ENCODE results near the gene SAMD11. TPM values are rescaled to one million over a fixed set of nuclear protein-coding genes. Genes with fewer than 3 reads are reported as not detected.

The SAMD11 gene
- total and polyA plus RNA-seq, 10 of the 15 experiments (the other 5 are each of a cell fraction or from before 2014, with no cell fraction given), result 0.04 to 0.31 (median 0.19) TPM; not detected in 6

DNA sequence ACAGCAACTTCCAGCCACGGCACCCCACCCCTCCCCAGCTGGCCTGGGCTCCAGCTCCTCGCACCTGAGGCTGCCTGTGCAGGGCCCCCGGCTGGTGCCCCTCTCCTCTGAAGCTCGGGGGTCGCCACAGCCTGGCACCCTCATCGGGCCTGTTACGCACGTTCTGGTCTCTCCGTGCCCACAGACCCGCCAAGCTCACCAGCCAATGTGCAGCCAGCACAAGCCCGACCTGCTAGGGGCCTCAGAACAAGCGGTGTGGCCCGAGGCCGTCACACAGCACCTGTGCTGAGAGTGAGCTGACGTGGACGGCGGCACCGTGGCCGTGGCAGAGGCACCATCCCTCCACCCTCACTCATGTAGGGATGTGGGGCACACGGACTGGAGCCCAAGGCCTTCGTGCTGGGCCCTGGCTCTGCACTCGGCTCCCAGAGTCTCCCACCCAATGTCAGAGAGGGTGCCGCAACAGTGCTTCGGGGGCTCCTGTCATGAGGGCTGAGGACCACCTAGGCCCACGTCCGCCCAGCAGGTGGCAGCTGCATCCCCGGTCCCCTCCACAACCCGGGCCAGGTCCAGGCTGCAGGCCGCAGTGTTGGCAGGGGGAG lies 4.4 kb upstream of the SAMD11 start:
- FAIRE-seq (no peak), DNase-seq (ENCODE audit: low read depth, low spot score) (no peak), ATAC-seq (no peak)
- POLR2A ChIA-PET, result no interaction called here
- RAD21 ChIA-PET (ENCODE audit: unreplicated experiment), result no interaction called here
- no peaks in the 10 kb centered on the region for H3K36me3 ChIP-seq (ENCODE audit: control insufficient read depth in 2 of 2, insufficient read depth in 2 of 2, low read length in 1 of 2)
- no peak overlapping the region for H3K9ac ChIP-seq (ENCODE audit: control insufficient read depth, insufficient read depth, low read length)
- H3K4me1 ChIP-seq (ENCODE audit: control insufficient read depth, insufficient read depth, low read length), result no peaks in the 10 kb centered on the region
- no peak overlapping the region for H2AFZ ChIP-seq (ENCODE audit: control insufficient read depth, low read depth, low read length)
- in situ Hi-C loops (cut with MboI) (no loop called here), intact Hi-C loops (cut with micrococcal nuclease; ENCODE audit: unreplicated experiment) (no loop called here)
- H3K4me3 ChIP-seq, result no peak overlapping the region
- SMC1A ChIA-PET (ENCODE audit: uncharacterized antibody, unreplicated experiment), result no interaction called here
- 27% methylated on average over 29 of the region's 29 CpGs for WGBS (ENCODE audit: insufficient coverage, insufficient replicate concordance, low lambda C conversion rate, missing lambda C conversion rate)
- peaks cover 9 to 16% of the 10 kb centered on the region in 2 experiments for H3K27me3 ChIP-seq (replicated peaks in 1 of 2; ENCODE audit: control insufficient read depth in 2 of 2, insufficient read depth in 2 of 2, low read length in 1 of 2)
- BruUV-seq (replicated peaks), result no TSS peak
- H4K20me1 ChIP-seq (ENCODE audit: control insufficient read depth, insufficient read depth), result no peaks in the 10 kb centered on the region; the same call in none of the 2 replicates
- no peak overlapping the region for H3K27ac ChIP-seq (ENCODE audit: control insufficient read depth, insufficient read depth)
- H3K79me2 ChIP-seq (ENCODE audit: control insufficient read depth, insufficient read depth, low read length), result no peaks in the 10 kb centered on the region
- TF ChIP-seq ZNF384 (IDR thresholded peaks at IDR 0.05; ENCODE audit: borderline replicate concordance, low read depth, low read length) (no peak), ZNF622 (IDR thresholded peaks at IDR 0.05) (no peak), HDAC6 (IDR thresholded peaks at IDR 0.05; ENCODE audit: unreplicated experiment) (no peak), NFYB (IDR thresholded peaks at IDR 0.05; ENCODE audit: insufficient read depth, low read depth, low read length) (no peak), RCOR1 (conservative IDR thresholded peaks at IDR 0.05; ENCODE audit: low read depth, low read length) (no peak), TARDBP (IDR thresholded peaks at IDR 0.05; ENCODE audit: borderline replicate concordance) (no peak), NFYA (IDR thresholded peaks at IDR 0.05; ENCODE audit: borderline replicate concordance, low read depth, low read length) (no peak), GATAD2B (conservative IDR thresholded peaks at IDR 0.05; ENCODE audit: low read depth) (no peak)
- TF ChIP-seq, protein P1, sequence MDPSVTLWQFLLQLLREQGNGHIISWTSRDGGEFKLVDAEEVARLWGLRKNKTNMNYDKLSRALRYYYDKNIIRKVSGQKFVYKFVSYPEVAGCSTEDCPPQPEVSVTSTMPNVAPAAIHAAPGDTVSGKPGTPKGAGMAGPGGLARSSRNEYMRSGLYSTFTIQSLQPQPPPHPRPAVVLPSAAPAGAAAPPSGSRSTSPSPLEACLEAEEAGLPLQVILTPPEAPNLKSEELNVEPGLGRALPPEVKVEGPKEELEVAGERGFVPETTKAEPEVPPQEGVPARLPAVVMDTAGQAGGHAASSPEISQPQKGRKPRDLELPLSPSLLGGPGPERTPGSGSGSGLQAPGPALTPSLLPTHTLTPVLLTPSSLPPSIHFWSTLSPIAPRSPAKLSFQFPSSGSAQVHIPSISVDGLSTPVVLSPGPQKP (IDR thresholded peaks at IDR 0.05; ENCODE audit: low read depth, low read length), result no peak
- TF ChIP-seq, protein P2, sequence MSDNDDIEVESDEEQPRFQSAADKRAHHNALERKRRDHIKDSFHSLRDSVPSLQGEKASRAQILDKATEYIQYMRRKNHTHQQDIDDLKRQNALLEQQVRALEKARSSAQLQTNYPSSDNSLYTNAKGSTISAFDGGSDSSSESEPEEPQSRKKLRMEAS (IDR thresholded peaks at IDR 0.05; ENCODE audit: low read depth, low read length), result no peak
- no peak overlapping the region for H3K4me2 ChIP-seq (ENCODE audit: control insufficient read depth, insufficient read depth)
- H3K9me3 ChIP-seq (replicated peaks; ENCODE audit: control insufficient read depth, insufficient read depth, low read length), result no peaks in the 10 kb centered on the region
- CTCF ChIA-PET, result interaction anchor here (0.8 kb wide), 1 partner anchor 13 kb away, joined by 6 read pairs; no protein-coding TSS in a partner anchor
